GM12878 (cell line): ENCODE measurements around the gene CEP128.

Experiments
- BRCA1 ChIP-seq: IDR thresholded peaks from 2 replicates; pipeline ENCODE4 v1.6.1; 2011; ENCODE audit warnings: low read depth, low read length, improper control_type of control experiment
- CHD2 ChIP-seq: IDR thresholded peaks from 2 replicates; pipeline ENCODE4 v1.6.1; 2011; ENCODE audit warnings: low read depth, low read length, improper control_type of control experiment, borderline replicate concordance
- KAT2A ChIP-seq: conservative IDR thresholded peaks from 2 replicates; pipeline ENCODE4 v1.6.1; 2011; ENCODE audit warnings: low read depth, low read length; ENCODE audit not compliant: control insufficient read depth
- POLR2AphosphoS5 ChIP-seq: IDR thresholded peaks from 2 replicates; pipeline ENCODE4 v1.6.1; 2011; ENCODE audit warnings: mild to moderate bottlenecking, low read length, inconsistent platforms
- RAD21 ChIP-seq: IDR thresholded peaks from 2 replicates; pipeline ENCODE4 v1.6.1; 2011; ENCODE audit warnings: mild to moderate bottlenecking, low read depth, low read length, moderate library complexity; ENCODE audit not compliant: insufficient read depth
- TAF1 ChIP-seq: IDR thresholded peaks from 2 replicates; pipeline ENCODE4 v1.6.1; 2011; ENCODE audit warnings: mild to moderate bottlenecking, low read depth, low read length, borderline replicate concordance
- TF ChIP-seq, protein P1 (sequence below): IDR thresholded peaks from 2 replicates; pipeline ENCODE4 v1.6.1; 2012; ENCODE audit warnings: low read depth, low read length, improper control_type of control experiment

DNA sequence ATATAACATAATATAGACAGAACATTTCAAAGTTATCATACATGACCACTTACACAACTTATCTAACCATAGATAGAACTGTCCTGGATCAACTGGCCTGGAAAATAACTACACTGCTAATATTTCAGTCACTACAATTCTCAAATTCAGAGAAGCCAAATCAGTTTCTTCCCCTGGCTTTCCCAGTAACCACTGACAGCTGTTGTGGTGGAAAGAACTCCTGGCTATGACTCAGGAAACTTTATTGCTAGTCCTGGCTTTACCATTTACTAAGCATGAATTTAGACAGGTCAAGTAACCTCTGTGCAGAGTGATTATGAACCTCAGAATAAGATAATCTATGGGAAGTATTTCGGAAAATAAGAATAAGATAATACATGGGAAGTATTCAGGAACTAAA, 485.3 kb downstream of the CEP128 start:
- TF ChIP-seq BRCA1 (no peak), KAT2A (no peak), POLR2AphosphoS5 (no peak), TAF1 (no peak), RAD21 (no peak), CHD2 (no peak)
- TF ChIP-seq, protein P1, sequence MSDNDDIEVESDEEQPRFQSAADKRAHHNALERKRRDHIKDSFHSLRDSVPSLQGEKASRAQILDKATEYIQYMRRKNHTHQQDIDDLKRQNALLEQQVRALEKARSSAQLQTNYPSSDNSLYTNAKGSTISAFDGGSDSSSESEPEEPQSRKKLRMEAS: no peak
